ENCODE measurements around the gene IL11. TPM values are rescaled to one million over a fixed set of nuclear protein-coding genes. Genes with fewer than 3 reads are reported as not detected.

The IL11 gene
- total RNA-seq, 1 donor from 2014 or later = 0.21 TPM

- peaks cover 28% of the 10 kb centered on the region for H3K27me3 Mint-ChIP-seq (ENCODE audit: unreplicated experiment)
Measured at GRCh38 chr19:55368701-55369563, 1.3 kb downstream of the IL11 start.

GRCh38 chr19:55368106-55368505, 2.2 kb downstream of the IL11 start:
- Mint-ChIP-seq H3K27me3 (ENCODE audit: unreplicated experiment) (peaks cover 31% of the 10 kb centered on the region), H3K4me1 (ENCODE audit: unreplicated experiment) (peaks cover 5% of the 10 kb centered on the region), H3K36me3 (ENCODE audit: low read depth, unreplicated experiment) (no peaks in the 10 kb centered on the region), H3K27ac (ENCODE audit: unreplicated experiment) (no peak overlapping the region), H3K9me3 (ENCODE audit: unreplicated experiment) (no peaks in the 10 kb centered on the region), H3K4me3 (ENCODE audit: unreplicated experiment) (no peak overlapping the region)
- TF ChIP-seq CTCF (IDR thresholded peaks at IDR 0.05; ENCODE audit: unreplicated experiment) = no peak
- DNase-seq (ENCODE audit: low spot score) = no peak

More at GRCh38 chr19:55368701-55369563, 1.3 kb downstream of the IL11 start:
- Mint-ChIP-seq H3K9me3 (ENCODE audit: unreplicated experiment) (no peaks in the 10 kb centered on the region), H3K4me3 (ENCODE audit: unreplicated experiment) (no peak overlapping the region), H3K36me3 (ENCODE audit: low read depth, unreplicated experiment) (no peaks in the 10 kb centered on the region), H3K27ac (ENCODE audit: unreplicated experiment) (no peak overlapping the region), H3K4me1 (ENCODE audit: unreplicated experiment) (peaks cover 8% of the 10 kb centered on the region)
- TF ChIP-seq CTCF (IDR thresholded peaks at IDR 0.05; ENCODE audit: unreplicated experiment) = no peak
- no peak for DNase-seq (ENCODE audit: low spot score)

GRCh38 chr19:55366790-55367189, 3.5 kb downstream of the IL11 start:
- no peak overlapping the region for H3K4me3 Mint-ChIP-seq (ENCODE audit: unreplicated experiment)
- peaks cover 28% of the 10 kb centered on the region for H3K27me3 Mint-ChIP-seq (ENCODE audit: unreplicated experiment)
- no peak for TF ChIP-seq CTCF (IDR thresholded peaks at IDR 0.05; ENCODE audit: unreplicated experiment)
- no peaks in the 10 kb centered on the region for H3K9me3 Mint-ChIP-seq (ENCODE audit: unreplicated experiment)
- no peak overlapping the region for H3K27ac Mint-ChIP-seq (ENCODE audit: unreplicated experiment)
- H3K4me1 Mint-ChIP-seq (ENCODE audit: unreplicated experiment) = peaks cover 5% of the 10 kb centered on the region
- H3K36me3 Mint-ChIP-seq (ENCODE audit: low read depth, unreplicated experiment) = no peaks in the 10 kb centered on the region
- DNase-seq (ENCODE audit: low spot score) = no peak

GRCh38 chr19:55365964-55366363, 4.3 kb downstream of the IL11 start:
- peaks cover 4% of the 10 kb centered on the region for H3K4me1 Mint-ChIP-seq (ENCODE audit: unreplicated experiment)
- H3K4me3 Mint-ChIP-seq (ENCODE audit: unreplicated experiment) = no peak overlapping the region
- no peak overlapping the region for H3K27ac Mint-ChIP-seq (ENCODE audit: unreplicated experiment)
- no peak for DNase-seq (ENCODE audit: low spot score)
- no peaks in the 10 kb centered on the region for H3K9me3 Mint-ChIP-seq (ENCODE audit: unreplicated experiment)
- no peak for TF ChIP-seq CTCF (IDR thresholded peaks at IDR 0.05; ENCODE audit: unreplicated experiment)
- no peaks in the 10 kb centered on the region for H3K36me3 Mint-ChIP-seq (ENCODE audit: low read depth, unreplicated experiment)
- peaks cover 24% of the 10 kb centered on the region for H3K27me3 Mint-ChIP-seq (ENCODE audit: unreplicated experiment)

GRCh38 chr19:55365245-55365644, 5.0 kb downstream of the IL11 start:
- no peak overlapping the region for H3K27ac Mint-ChIP-seq (ENCODE audit: unreplicated experiment)
- no peak for DNase-seq (ENCODE audit: low spot score)
- H3K36me3 Mint-ChIP-seq (ENCODE audit: low read depth, unreplicated experiment) = no peaks in the 10 kb centered on the region
- peaks cover 22% of the 10 kb centered on the region for H3K27me3 Mint-ChIP-seq (ENCODE audit: unreplicated experiment)
- no peak for TF ChIP-seq CTCF (IDR thresholded peaks at IDR 0.05; ENCODE audit: unreplicated experiment)
- H3K9me3 Mint-ChIP-seq (ENCODE audit: unreplicated experiment) = no peaks in the 10 kb centered on the region
- H3K4me1 Mint-ChIP-seq (ENCODE audit: unreplicated experiment) = no peaks in the 10 kb centered on the region
- no peak overlapping the region for H3K4me3 Mint-ChIP-seq (ENCODE audit: unreplicated experiment)
